CD4-positive, alpha-beta T cell treated with Interleukin-15 for 4 hours (primary cell): Measurements from ENCODE around the gene TRA2B.

Experiments used
- DNase-seq: peaks from one replicate; pipeline ENCODE4 v3.0.0-alpha.2; 2020; ENCODE audit warnings: low spot score

The TRA2B gene

GRCh38 chr3:185950728-185951127 lies 12.9 kb upstream of the TRA2B start:
- DNase-seq, result no peak

GRCh38 chr3:185949515-185949914 lies 11.7 kb upstream of the TRA2B start:
- DNase-seq, result no peak

GRCh38 chr3:185948292-185948691 lies 10.5 kb upstream of the TRA2B start:
- DNase-seq, result no peak

- DNase-seq, result no peak
These were observed 5.9 kb upstream of the TRA2B start for GRCh38 chr3:185943760-185944106.

GRCh38 chr3:185942907-185943759 lies 5.3 kb upstream of the TRA2B start:
- DNase-seq, result peak; percentile 87

- DNase-seq, result no peak
These were observed 4.6 kb upstream of the TRA2B start for GRCh38 chr3:185942396-185942795.

- no peak for DNase-seq
These were observed 3.1 kb upstream of the TRA2B start for GRCh38 chr3:185940951-185941350.

GRCh38 chr3:185939721-185940120 lies 1.9 kb upstream of the TRA2B start:
- no peak for DNase-seq

- DNase-seq, result peak; percentile 83
These were observed 763 bp downstream of the TRA2B start for GRCh38 chr3:185936814-185937688.

GRCh38 chr3:185936273-185936629 lies 1.6 kb downstream of the TRA2B start:
- DNase-seq, result no peak

GRCh38 chr3:185935465-185936272 lies 2.1 kb downstream of the TRA2B start:
- no peak for DNase-seq

GRCh38 chr3:185934767-185935464 lies 2.9 kb downstream of the TRA2B start:
- DNase-seq, result no peak

GRCh38 chr3:185934174-185934557 lies 3.6 kb downstream of the TRA2B start:
- DNase-seq, result no peak

GRCh38 chr3:185933374-185934173 lies 4.2 kb downstream of the TRA2B start:
- DNase-seq, result no peak

GRCh38 chr3:185931777-185932612 lies 5.8 kb downstream of the TRA2B start:
- no peak for DNase-seq

- DNase-seq, result no peak
These were observed 7.3 kb downstream of the TRA2B start for GRCh38 chr3:185930393-185931107.

GRCh38 chr3:185929192-185930151 lies 8.3 kb downstream of the TRA2B start:
- no peak for DNase-seq

- DNase-seq, result no peak
These were observed 9.3 kb downstream of the TRA2B start for GRCh38 chr3:185928496-185928895.
